ENCODE data around the gene AGPAT2. TPM values are rescaled to one million over a fixed set of nuclear protein-coding genes. Genes with fewer than 3 reads are reported as not detected.

The AGPAT2 gene
- total and polyA plus RNA-seq, 2 of the 4 experiments (the other 2 are of a cell fraction): 16.1 to 39.5 TPM

GRCh38 chr9:136662656-136663581 lies 24.3 kb downstream of the AGPAT2 start, which contains the start of gene EGFL7:
Gene EGFL7, plus strand, starts transcription at chr9:136662916. Its CDS starts 5,367 bp downstream, at chr9:136668283.
- no TSS peak for BruUV-seq (replicated peaks)
- H2AFZ ChIP-seq (replicated peaks; ENCODE audit: low read length, poor library complexity): peak within 1 kb of the TSS; percentile 29
- ATAC-seq (ENCODE audit: low read depth) (no peak), DNase-seq (no peak)
- H4K8ac ChIP-seq (ENCODE audit: low read depth in 2 of 2, low read length in 2 of 2): no peak within 1 kb of the TSS
- no peak within 1 kb of the TSS for H3K23ac ChIP-seq (ENCODE audit: low read depth, low read length)
- no peak within 1 kb of the TSS for H2BK20ac ChIP-seq (ENCODE audit: low read depth, low read length)
- H3K9me1 ChIP-seq (ENCODE audit: insufficient read depth, low read length): no peaks in the 10 kb centered on the region
- H2BK5ac ChIP-seq (ENCODE audit: low read depth, low read length, poor library complexity, severe bottlenecking): no peak within 1 kb of the TSS
- H3K4me2 ChIP-seq (ENCODE audit: low read depth, low read length): no peak within 1 kb of the TSS
- no peak within 1 kb of the TSS for H2BK120ac ChIP-seq (ENCODE audit: low read depth, low read length)
- no peaks in the 10 kb centered on the region; the same call in 1 of the 2 replicates for H4K20me1 ChIP-seq (ENCODE audit: insufficient read depth, low read length)
- no peak within 1 kb of the TSS for H4K5ac ChIP-seq (ENCODE audit: low read depth, low read length)
- no peak for TF ChIP-seq POLR2A (IDR thresholded peaks at IDR 0.05; ENCODE audit: low read depth, low read length)
- TF ChIP-seq RFX5 (IDR thresholded peaks at IDR 0.05; ENCODE audit: low read depth, low read length): no peak
- no peak for TF ChIP-seq MAFK (IDR thresholded peaks at IDR 0.05; ENCODE audit: low read depth, low read length)
- TF ChIP-seq, protein P1, sequence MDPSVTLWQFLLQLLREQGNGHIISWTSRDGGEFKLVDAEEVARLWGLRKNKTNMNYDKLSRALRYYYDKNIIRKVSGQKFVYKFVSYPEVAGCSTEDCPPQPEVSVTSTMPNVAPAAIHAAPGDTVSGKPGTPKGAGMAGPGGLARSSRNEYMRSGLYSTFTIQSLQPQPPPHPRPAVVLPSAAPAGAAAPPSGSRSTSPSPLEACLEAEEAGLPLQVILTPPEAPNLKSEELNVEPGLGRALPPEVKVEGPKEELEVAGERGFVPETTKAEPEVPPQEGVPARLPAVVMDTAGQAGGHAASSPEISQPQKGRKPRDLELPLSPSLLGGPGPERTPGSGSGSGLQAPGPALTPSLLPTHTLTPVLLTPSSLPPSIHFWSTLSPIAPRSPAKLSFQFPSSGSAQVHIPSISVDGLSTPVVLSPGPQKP (IDR thresholded peaks at IDR 0.05; ENCODE audit: borderline replicate concordance, low read depth, low read length): no peak
- TF ChIP-seq CHD1 (IDR thresholded peaks at IDR 0.05; ENCODE audit: low read depth, low read length): no peak
- no peak for TF ChIP-seq SMC3 (IDR thresholded peaks at IDR 0.05; ENCODE audit: low read depth, low read length)
- TF ChIP-seq RCOR1 (IDR thresholded peaks at IDR 0.05; ENCODE audit: insufficient replicate concordance, low read length): no peak
- H3K4ac ChIP-seq (ENCODE audit: low read depth, low read length): no peak within 1 kb of the TSS
- H3K36me3 ChIP-seq (ENCODE audit: control insufficient read depth, insufficient read depth, low read length): no peaks in the 10 kb centered on the region
- no peak within 1 kb of the TSS for H3K56ac ChIP-seq (ENCODE audit: extremely low read depth, insufficient read depth, low read length)
- intact Hi-C loops (cut with micrococcal nuclease): no loop called here
- H3K9me3 ChIP-seq (ENCODE audit: control insufficient read depth, insufficient read depth, low read length): no peaks in the 10 kb centered on the region
- H3K27ac ChIP-seq (ENCODE audit: insufficient read depth, low read length): no peak within 1 kb of the TSS
- H4K91ac ChIP-seq (ENCODE audit: insufficient read depth, low read depth, low read length): no peak within 1 kb of the TSS
- no peak within 1 kb of the TSS for H2BK15ac ChIP-seq (ENCODE audit: low read depth, low read length)
- no peak within 1 kb of the TSS for H2AK9ac ChIP-seq (replicated peaks; ENCODE audit: low read depth, low read length, poor library complexity)
- H3K27me3 ChIP-seq (ENCODE audit: control insufficient read depth, insufficient read depth, low read length): peaks cover 54% of the 10 kb centered on the region
- H3K9ac ChIP-seq (ENCODE audit: low read depth, low read length): no peak within 1 kb of the TSS
- no peaks in the 10 kb centered on the region for H3K79me1 ChIP-seq (ENCODE audit: low read depth in 1 of 2, low read length in 2 of 2)
- H3K4me1 ChIP-seq (ENCODE audit: control insufficient read depth, insufficient read depth, low read length): peaks cover 4% of the 10 kb centered on the region; the same call in 1 of the 2 replicates
- ChIA-PET POLR2A (ENCODE audit: unreplicated experiment) (no interaction called here), CTCF (no interaction called here)
- H3K18ac ChIP-seq (ENCODE audit: low read depth, low read length): no peak within 1 kb of the TSS
- dilution Hi-C loops (cut with HindIII; ENCODE audit: low sequenced_read_pairs, unreplicated experiment): no loop called here
- no peak within 1 kb of the TSS for H3K4me3 ChIP-seq (ENCODE audit: insufficient read depth, low read depth, low read length)
- H3K14ac ChIP-seq (replicated peaks; ENCODE audit: low read depth, low read length): no peak within 1 kb of the TSS
- in situ Hi-C loops (cut with MboI; ENCODE audit: low sequenced_read_pairs): no loop called here
- WGBS, 2 experiments (ENCODE audit: extremely low coverage in 2 of 2, insufficient read length in 1 of 2): 60% methylated on average over 18 of the region's 38 CpGs; no CpG with 5 or more reads in 1 of the 2 experiments
- no peak within 1 kb of the TSS for H2AK5ac ChIP-seq (ENCODE audit: low read depth, low read length)

Data from IMR-90 (cell line).